GM18867 (cell line): ENCODE measurements around the gene BRD1.

Experiments
- ATAC-seq: cut with Tn5 transposase; IDR thresholded peaks from one replicate; pipeline ENCODE4 v1.9.1; 2021; ENCODE audit warnings: mild to moderate bottlenecking, moderate library complexity; ENCODE audit not compliant: unreplicated experiment

The BRD1 gene

GRCh38 chr22:49754696-49755630, 72.7 kb downstream of the BRD1 start:
- ATAC-seq = no peak

GRCh38 chr22:49753961-49754695, 73.5 kb downstream of the BRD1 start:
- no peak for ATAC-seq

- ATAC-seq = no peak
These were observed 74.3 kb downstream of the BRD1 start for GRCh38 chr22:49753276-49753890.

- ATAC-seq = no peak
These were observed 75.0 kb downstream of the BRD1 start for GRCh38 chr22:49752598-49753091.

GRCh38 chr22:49751966-49752597, 75.6 kb downstream of the BRD1 start:
- no peak for ATAC-seq

GRCh38 chr22:49751318-49751965, 76.2 kb downstream of the BRD1 start:
- ATAC-seq = no peak

- ATAC-seq = no peak
These were observed 77.7 kb downstream of the BRD1 start for GRCh38 chr22:49749885-49750510.

GRCh38 chr22:49749227-49749626, 78.4 kb downstream of the BRD1 start:
- no peak for ATAC-seq

GRCh38 chr22:49748514-49748913, 79.2 kb downstream of the BRD1 start:
- no peak for ATAC-seq

GRCh38 chr22:49747716-49748115, 80.0 kb downstream of the BRD1 start:
- no peak for ATAC-seq

- ATAC-seq = no peak
These were observed 80.5 kb downstream of the BRD1 start for GRCh38 chr22:49747130-49747529.

- ATAC-seq = no peak
These were observed 81.6 kb downstream of the BRD1 start for GRCh38 chr22:49746065-49746464.

GRCh38 chr22:49740242-49740641, 87.4 kb downstream of the BRD1 start:
- ATAC-seq = no peak

GRCh38 chr22:49739138-49739537, 88.5 kb downstream of the BRD1 start:
- ATAC-seq = no peak

GRCh38 chr22:49738566-49738965, 89.1 kb downstream of the BRD1 start:
- no peak for ATAC-seq

GRCh38 chr22:49738006-49738405, 89.7 kb downstream of the BRD1 start:
- ATAC-seq = no peak

- ATAC-seq = no peak
These were observed 90.5 kb downstream of the BRD1 start for GRCh38 chr22:49737101-49737551.

GRCh38 chr22:49736538-49736937, 91.1 kb downstream of the BRD1 start:
- ATAC-seq = no peak

- ATAC-seq = no peak
These were observed 91.7 kb downstream of the BRD1 start for GRCh38 chr22:49735901-49736421.
